ENCODE measurements around the gene EED. TPM values are rescaled to one million over a fixed set of nuclear protein-coding genes. Genes with fewer than 3 reads are reported as not detected.
A peak's percentile ranks its signal among the peaks of the same experiment; 100 is the strongest.
"Not testable (repeated sequence)": the region's sequence is repeated elsewhere in the genome, so short reads cannot be mapped to it uniquely, and the experiment has no call there.

Gene EED
- total RNA-seq, 2 experiments from 2014 or later, result 43.4 TPM

- no peak overlapping the region for H3K27ac Mint-ChIP-seq
- H3K27me3 Mint-ChIP-seq, result peaks cover under 1% of the 10 kb centered on the region
- DNase-seq (no peak), ATAC-seq (ENCODE audit: low read depth) (no peak)
- H3K36me3 Mint-ChIP-seq, result peaks cover 7% of the 10 kb centered on the region
- POLR2A ChIA-PET, result interaction anchor here (0.6 to 1.4 kb wide), 4 partner anchors 8 to 226 kb away, joined by 3 to 6 read pairs (median 4); partner anchors contain the start of genes EED and HIKESHI
- no peak overlapping the region for H3K4me3 Mint-ChIP-seq
- H3K9me3 Mint-ChIP-seq, result no peaks in the 10 kb centered on the region
- H3K4me1 Mint-ChIP-seq, result peaks cover 19% of the 10 kb centered on the region
Observed at GRCh38 chr11:86294026-86294425, 49.5 kb downstream of the EED start.

GRCh38 chr11:86301742-86302091 lies 57.2 kb downstream of the EED start:
- H3K4me3 Mint-ChIP-seq, result peak overlapping the region; percentile 99
- POLR2A ChIA-PET, result interaction anchor here (1.2 to 1.6 kb wide), 3 partner anchors 8 to 673 kb away, joined by 4 to 6 read pairs (median 5); partner anchors contain the start of genes EED and TMEM126B

GRCh38 chr11:86302092-86302793 lies 57.7 kb downstream of the EED start, which contains the start of gene HIKESHI:
HIKESHI (plus strand) TSS chr11:86302240; CDS start chr11:86302449, 209 bp downstream.
- Mint-ChIP-seq H3K9me3 (no peaks in the 10 kb centered on the region), H3K4me3 (peak within 1 kb of the TSS; percentile 99), H3K27ac (peak within 1 kb of the TSS; percentile 91), H3K4me1 (peaks cover 18% of the 10 kb centered on the region), H3K36me3 (peaks cover 13% of the 10 kb centered on the region), H3K27me3 (peaks cover 4% of the 10 kb centered on the region)
- POLR2A ChIA-PET, result interaction anchor here (0.8 to 1.6 kb wide), 6 partner anchors 8 to 674 kb away, joined by 3 to 6 read pairs (median 4); partner anchors contain the start of genes EED, TMEM126A and TMEM126B
- ATAC-seq (ENCODE audit: low read depth), result peak; percentile 98
- peak; percentile 79 for DNase-seq

More at GRCh38 chr11:86301742-86302091, 57.2 kb downstream of the EED start:
- H3K4me1 Mint-ChIP-seq, result peaks cover 18% of the 10 kb centered on the region
- no peaks in the 10 kb centered on the region for H3K9me3 Mint-ChIP-seq
- peaks cover 13% of the 10 kb centered on the region for H3K36me3 Mint-ChIP-seq
- DNase-seq (no peak), ATAC-seq (ENCODE audit: low read depth) (no peak)
- H3K27ac Mint-ChIP-seq, result peak overlapping the region; percentile 91
- H3K27me3 Mint-ChIP-seq, result peaks cover 4% of the 10 kb centered on the region

GRCh38 chr11:86303257-86303656 lies 58.7 kb downstream of the EED start:
- Mint-ChIP-seq H3K27ac (peak overlapping the region; percentile 91), H3K4me3 (peak overlapping the region; percentile 99), H3K36me3 (peaks cover 13% of the 10 kb centered on the region), H3K27me3 (peaks cover 4% of the 10 kb centered on the region), H3K9me3 (no peaks in the 10 kb centered on the region), H3K4me1 (peaks cover 18% of the 10 kb centered on the region)
- POLR2A ChIA-PET, result interaction anchor here (1.4 to 1.6 kb wide), 2 partner anchors 9 to 140 kb away, joined by 3 to 6 read pairs; no protein-coding TSS in a partner anchor
- no peak for ATAC-seq (ENCODE audit: low read depth)
- DNase-seq, result no peak

GRCh38 chr11:86308710-86309109 lies 64.2 kb downstream of the EED start:
- ATAC-seq (ENCODE audit: low read depth); H3K27ac Mint-ChIP-seq; DNase-seq; POLR2A ChIA-PET; H3K27me3 Mint-ChIP-seq; H3K4me3 Mint-ChIP-seq; H3K9me3 Mint-ChIP-seq: not testable (repeated sequence)
- peaks cover 16% of the 10 kb centered on the region for H3K4me1 Mint-ChIP-seq
- peaks cover 55% of the 10 kb centered on the region for H3K36me3 Mint-ChIP-seq

- Mint-ChIP-seq H3K27ac (no peak overlapping the region), H3K27me3 (no peaks in the 10 kb centered on the region), H3K4me3 (no peak overlapping the region), H3K4me1 (peaks cover 10% of the 10 kb centered on the region), H3K9me3 (no peaks in the 10 kb centered on the region), H3K36me3 (peaks cover 60% of the 10 kb centered on the region)
- no peak for DNase-seq
- ATAC-seq (ENCODE audit: low read depth), result no peak
- POLR2A ChIA-PET, result no interaction called here
Observed at GRCh38 chr11:86313793-86314192, 69.2 kb downstream of the EED start.

- Mint-ChIP-seq H3K27ac (no peak overlapping the region), H3K36me3 (peaks cover 56% of the 10 kb centered on the region)
- POLR2A ChIA-PET, result no interaction called here
Observed at GRCh38 chr11:86314636-86315035, 70.1 kb downstream of the EED start.

More at GRCh38 chr11:86314636-86315035, 70.1 kb downstream of the EED start:
- ATAC-seq (ENCODE audit: low read depth) (no peak), DNase-seq (no peak)
- Mint-ChIP-seq H3K9me3 (no peaks in the 10 kb centered on the region), H3K4me3 (no peak overlapping the region), H3K4me1 (peaks cover 5% of the 10 kb centered on the region), H3K27me3 (no peaks in the 10 kb centered on the region)

Other genes with a start within 250 kb of the EED start
- gene PICALM, start 175.7 kb upstream of the EED start, total RNA-seq, result 100 to 1,000 TPM; 103 to 115 TPM
- 10 to 100 TPM; 37.8 to 38.3 TPM for gene HIKESHI, start 57.5 kb downstream of the EED start, total RNA-seq
- gene CCDC81, start 130.1 kb downstream of the EED start, total RNA-seq, result under 1 TPM; 0.39 to 0.43 TPM

Measured in activated naive CD8-positive, alpha-beta T cell treated with anti-CD3 and anti-CD28 coated beads, Interleukin-2, amount 10 ng/mL, durations not matched to agents 7 days and 5 days (primary cell).